ENCODE measurements around the gene TFEC. TPM values are rescaled to one million over a fixed set of nuclear protein-coding genes. Genes with fewer than 3 reads are reported as not detected.

The TFEC gene
- total RNA-seq, 2 experiments from 2014 or later = not detected

DNA sequence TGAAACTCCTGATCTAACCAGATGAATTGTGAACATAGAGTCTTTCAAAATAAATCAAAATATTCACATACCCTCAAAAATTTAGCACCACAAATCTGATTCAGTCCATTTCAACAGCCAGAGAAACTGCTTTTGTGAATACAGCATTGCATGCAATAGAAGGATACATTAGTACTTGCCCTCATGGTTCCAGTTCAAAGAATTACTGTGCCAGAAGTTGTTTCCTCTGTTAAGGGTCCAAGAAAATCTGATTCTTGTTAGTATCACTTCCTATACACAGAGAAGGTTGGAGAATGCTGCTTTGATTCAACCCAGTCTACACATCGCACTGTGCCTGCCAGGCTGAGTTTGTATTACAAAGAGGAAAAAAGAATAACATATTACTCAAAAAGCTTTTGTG is 115.6 kb downstream of the TFEC start:
- DNase-seq (no peak), ATAC-seq (no peak)
- ChIA-PET CTCF (no interaction called here), POLR2A (no interaction called here)
- intact Hi-C loops (cut with DNase I, micrococcal nuclease) = loop anchor here in 1 of 2 experiments (5.0 kb wide), 1 partner anchor 1833 kb away; no protein-coding TSS in a partner anchor
- no peaks in the 10 kb centered on the region for H3K36me3 Mint-ChIP-seq (ENCODE audit: low read depth)
- no peak overlapping the region for H3K4me3 Mint-ChIP-seq
- H3K9me3 Mint-ChIP-seq (ENCODE audit: low read depth) = no peaks in the 10 kb centered on the region
- peaks cover 2% of the 10 kb centered on the region for H3K27me3 Mint-ChIP-seq
- H3K27ac Mint-ChIP-seq = no peak overlapping the region
- H3K4me1 Mint-ChIP-seq = no peaks in the 10 kb centered on the region

DNA sequence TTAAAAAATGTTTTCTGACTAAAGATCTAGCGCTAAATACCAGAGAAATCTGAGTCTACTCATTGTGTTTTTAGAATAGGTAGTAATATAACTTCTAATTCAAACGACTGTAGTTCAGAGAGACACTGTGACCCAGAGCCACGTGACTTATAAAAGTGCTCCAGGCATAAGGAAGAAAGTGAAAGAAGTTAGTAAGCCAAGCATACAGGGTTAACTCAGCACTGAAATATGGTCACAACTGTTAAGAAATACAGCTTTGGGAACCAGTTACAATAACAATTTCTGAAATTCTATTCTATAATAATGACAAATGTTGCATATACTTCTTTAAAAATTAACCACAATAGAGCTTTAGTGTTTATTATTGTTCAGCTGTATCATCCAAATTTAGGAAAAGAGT is 119.1 kb downstream of the TFEC start:
- Mint-ChIP-seq H3K36me3 (ENCODE audit: low read depth) (no peaks in the 10 kb centered on the region), H3K4me3 (no peak overlapping the region), H3K27me3 (peaks cover 3% of the 10 kb centered on the region), H3K4me1 (no peaks in the 10 kb centered on the region), H3K9me3 (ENCODE audit: low read depth) (no peaks in the 10 kb centered on the region), H3K27ac (no peak overlapping the region)
- DNase-seq (no peak), ATAC-seq (no peak)
- CTCF ChIA-PET = interaction anchor here (0.6 kb wide), 1 partner anchor 90 kb away, joined by 4 read pairs; no protein-coding TSS in a partner anchor
- POLR2A ChIA-PET = no interaction called here
- intact Hi-C loops (cut with DNase I, micrococcal nuclease) = loop anchor here (2.0 to 5.0 kb wide), 3 partner anchors 1829 to 1889 kb away; no protein-coding TSS in a partner anchor

DNA sequence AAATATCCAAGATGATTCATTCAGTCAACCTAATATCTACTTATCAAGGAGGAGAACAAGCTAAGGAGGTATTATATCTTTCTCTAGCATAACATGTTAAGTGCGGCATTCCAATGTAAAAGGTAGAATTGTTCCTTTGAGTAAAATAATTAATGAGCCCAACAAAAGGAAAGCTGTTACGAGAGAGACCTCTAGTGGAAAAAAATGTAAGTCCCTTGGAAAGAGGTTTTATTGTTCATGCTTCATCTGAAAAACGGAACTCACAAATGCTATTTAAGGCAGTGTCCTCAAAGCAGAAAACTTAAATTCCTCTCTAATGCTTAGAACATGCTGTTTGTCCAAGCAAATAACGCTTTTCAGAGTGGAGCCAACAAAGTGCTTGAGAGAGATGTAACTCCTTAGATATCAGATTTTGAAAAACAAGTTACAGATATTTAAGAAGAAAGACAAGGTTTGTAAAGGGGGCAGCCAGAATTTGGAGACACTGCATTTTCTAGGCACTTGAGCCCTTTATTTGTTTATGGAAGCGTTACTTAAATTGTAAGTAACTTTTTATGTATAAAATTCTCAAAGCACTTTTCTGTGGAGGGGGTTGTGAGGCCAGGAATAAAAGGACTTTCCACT is 119.9 kb downstream of the TFEC start:
- no peaks in the 10 kb centered on the region for H3K36me3 Mint-ChIP-seq (ENCODE audit: low read depth)
- H3K4me1 Mint-ChIP-seq = no peaks in the 10 kb centered on the region
- intact Hi-C loops (cut with DNase I, micrococcal nuclease) = loop anchor here (1.0 to 5.0 kb wide), 4 partner anchors 1045 to 1888 kb away; no protein-coding TSS in a partner anchor
- no peak overlapping the region for H3K27ac Mint-ChIP-seq
- H3K4me3 Mint-ChIP-seq = no peak overlapping the region
- ChIA-PET CTCF (interaction anchor here (0.8 kb wide), 1 partner anchor 554 kb away, joined by 3 read pairs; no protein-coding TSS in a partner anchor), POLR2A (no interaction called here)
- ATAC-seq (no peak), DNase-seq (no peak)
- no peaks in the 10 kb centered on the region for H3K9me3 Mint-ChIP-seq (ENCODE audit: low read depth)
- peaks cover 5% of the 10 kb centered on the region for H3K27me3 Mint-ChIP-seq

DNA sequence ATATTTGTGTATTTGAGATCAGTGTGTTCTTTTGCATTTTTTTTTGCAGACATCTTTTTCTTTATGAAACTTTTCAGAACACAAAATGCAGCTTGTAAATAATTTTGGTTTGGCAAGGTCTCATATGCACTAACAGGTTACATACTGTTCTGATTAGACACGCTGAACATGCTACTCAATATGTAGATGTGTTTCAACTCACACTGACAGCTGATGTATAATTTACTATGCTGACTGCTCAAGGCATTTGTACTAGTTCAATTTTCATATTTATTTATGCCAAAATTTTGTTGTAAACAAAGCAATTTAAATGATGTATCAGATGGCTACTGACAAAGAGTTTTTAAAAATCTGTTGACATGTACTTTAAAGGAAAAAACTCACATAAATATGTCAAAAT is 123.8 kb downstream of the TFEC start:
- Mint-ChIP-seq H3K9me3 (ENCODE audit: low read depth) (no peaks in the 10 kb centered on the region), H3K4me3 (no peak overlapping the region), H3K4me1 (no peaks in the 10 kb centered on the region), H3K27ac (no peak overlapping the region), H3K27me3 (peaks cover 4% of the 10 kb centered on the region), H3K36me3 (ENCODE audit: low read depth) (no peaks in the 10 kb centered on the region)
- CTCF ChIA-PET = interaction anchor here (0.6 kb wide), 1 partner anchor 439 kb away, joined by 3 read pairs; no protein-coding TSS in a partner anchor
- DNase-seq = no peak
- intact Hi-C loops (cut with DNase I, micrococcal nuclease) = loop anchor here in 1 of 2 experiments (10.0 kb wide), 2 partner anchors 62 to 532 kb away; no protein-coding TSS in a partner anchor
- POLR2A ChIA-PET = no interaction called here
- no peak for ATAC-seq

DNA sequence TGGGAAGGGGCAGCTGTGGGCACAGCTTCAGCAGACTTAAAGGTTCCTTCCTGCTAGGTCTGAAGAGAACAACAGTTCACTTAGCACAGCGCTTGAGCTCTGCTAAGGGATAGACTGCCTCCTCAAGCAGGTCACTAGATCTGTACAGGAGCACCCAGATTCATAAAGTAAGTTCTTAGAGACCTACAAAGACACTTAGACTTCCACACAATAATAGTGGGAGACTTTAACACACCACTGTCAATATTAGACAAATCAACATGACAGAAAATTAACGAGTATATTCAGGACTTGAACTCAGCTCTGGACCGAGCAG is 140.9 kb downstream of the TFEC start:
- CTCF ChIA-PET = no interaction called here

DNA sequence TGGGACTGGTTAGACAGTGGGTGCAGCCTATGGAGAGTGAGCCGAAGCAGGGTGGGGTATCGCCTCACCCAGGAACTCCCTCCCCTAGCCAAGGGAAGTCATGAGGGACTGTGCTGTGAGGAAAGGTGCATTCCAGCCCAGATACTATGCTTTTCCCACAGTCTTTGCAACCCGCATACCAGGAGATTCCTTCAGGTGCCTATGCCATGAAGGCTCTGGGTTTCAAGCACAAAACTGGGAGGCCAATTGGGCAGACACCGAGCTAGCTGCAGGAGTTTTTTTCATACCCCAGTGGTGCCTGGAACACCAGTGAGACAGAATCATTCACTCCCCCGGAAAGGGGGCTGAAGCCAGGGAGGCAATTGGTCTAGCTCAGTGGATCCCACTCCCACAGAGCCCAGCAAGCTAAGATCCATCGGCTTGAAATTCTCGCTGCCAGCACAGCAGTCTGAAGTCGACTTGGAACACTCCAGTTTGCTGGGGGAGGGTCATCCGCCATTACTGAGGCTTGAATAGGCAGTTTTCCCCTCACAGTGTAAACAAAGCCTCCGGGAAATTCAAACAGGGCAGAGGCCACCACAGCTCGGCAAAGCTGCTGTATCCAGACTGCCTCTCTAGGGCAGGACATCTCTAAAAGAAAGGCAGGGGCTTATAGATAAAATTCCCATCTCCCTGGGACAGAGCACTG is 141.4 kb downstream of the TFEC start:
- intact Hi-C loops (cut with DNase I, micrococcal nuclease) = no loop called here
- DNase-seq = no peak
- Mint-ChIP-seq H3K36me3 (ENCODE audit: low read depth) (no peaks in the 10 kb centered on the region), H3K9me3 (ENCODE audit: low read depth) (peaks cover 5% of the 10 kb centered on the region), H3K27ac (no peak overlapping the region), H3K27me3 (no peaks in the 10 kb centered on the region), H3K4me1 (no peaks in the 10 kb centered on the region), H3K4me3 (no peak overlapping the region)
- ATAC-seq = no peak
- CTCF ChIA-PET = no interaction called here
- POLR2A ChIA-PET = no interaction called here

More for the DNA sequence above, 140.9 kb downstream of the TFEC start:
- DNase-seq (no peak), ATAC-seq (no peak)
- Mint-ChIP-seq H3K36me3 (ENCODE audit: low read depth) (no peaks in the 10 kb centered on the region), H3K9me3 (ENCODE audit: low read depth) (peaks cover 5% of the 10 kb centered on the region), H3K27ac (no peak overlapping the region), H3K4me1 (no peaks in the 10 kb centered on the region), H3K4me3 (no peak overlapping the region), H3K27me3 (no peaks in the 10 kb centered on the region)
- POLR2A ChIA-PET = no interaction called here
- intact Hi-C loops (cut with DNase I, micrococcal nuclease) = no loop called here

DNA sequence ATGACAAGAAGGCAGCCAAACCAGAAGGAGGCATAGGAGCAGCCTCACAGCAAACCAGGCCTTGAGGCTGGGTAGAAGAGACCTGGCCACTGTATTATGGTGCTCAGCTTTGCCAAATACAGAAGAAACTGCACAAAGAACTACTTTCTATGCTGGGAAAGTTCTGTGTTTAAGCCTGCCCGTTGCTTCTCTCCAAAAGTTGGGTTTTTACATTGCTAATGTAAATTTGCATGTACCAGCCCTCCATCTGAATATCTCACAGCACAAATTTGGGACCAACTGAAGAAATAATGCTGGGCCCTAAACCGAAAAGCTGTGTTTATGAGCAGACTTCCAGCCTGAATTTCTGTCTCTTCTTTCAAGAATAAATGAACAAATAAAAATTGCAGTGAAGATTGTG is 145.0 kb downstream of the TFEC start:
- ATAC-seq = no peak
- no peak overlapping the region for H3K27ac Mint-ChIP-seq
- DNase-seq = no peak
- CTCF ChIA-PET = no interaction called here
- H3K9me3 Mint-ChIP-seq (ENCODE audit: low read depth) = peaks cover 5% of the 10 kb centered on the region
- no peaks in the 10 kb centered on the region for H3K36me3 Mint-ChIP-seq (ENCODE audit: low read depth)
- H3K4me1 Mint-ChIP-seq = no peaks in the 10 kb centered on the region
- POLR2A ChIA-PET = no interaction called here
- no peak overlapping the region for H3K4me3 Mint-ChIP-seq
- no peaks in the 10 kb centered on the region for H3K27me3 Mint-ChIP-seq
- intact Hi-C loops (cut with DNase I, micrococcal nuclease) = no loop called here

Other genes with a start within 250 kb of the TFEC start
- 10 to 100 TPM; 84.8 to 97.5 TPM for gene TES, start 179.8 kb upstream of the TFEC start, total RNA-seq

All from activated CD4-positive, alpha-beta T cell treated with anti-CD3 and anti-CD28 coated beads for 36 hours (primary cell).